ENCODE results near the gene DARS1. TPM values are rescaled to one million over a fixed set of nuclear protein-coding genes. Genes with fewer than 3 reads are reported as not detected.

DARS1 gene
- total and polyA plus RNA-seq, 2 of the 13 experiments (the other 11 are each of a cell fraction or from before 2014, with no cell fraction given): 149 to 230 TPM

GRCh38 chr2:135985018-135985825, at the start of gene DARS1 (continued):
- TF ChIP-seq ZNF251 (CRISPR knock-in tag; IDR thresholded peaks at IDR 0.05): 0 out of 2 replicates have a peak, but pooled peaks have one; percentile 33
- peak; percentile 97 for TF ChIP-seq ZNF354B (CRISPR knock-in tag; IDR thresholded peaks at IDR 0.05)
- TF ChIP-seq MTF1 (CRISPR knock-in tag; IDR thresholded peaks at IDR 0.05): 0 out of 2 replicates have a peak, but pooled peaks have one; percentile 30
- TF ChIP-seq SP1 (IDR thresholded peaks at IDR 0.05): peak; percentile 86; the same call in 1 of the 2 replicates
- TF ChIP-seq SP1 (CRISPR knock-in tag; IDR thresholded peaks at IDR 0.05): peak; percentile 36; the same call in 1 of the 2 replicates
- no peak for TF ChIP-seq MLLT10 (CRISPR knock-in tag; IDR thresholded peaks at IDR 0.05)
- no peak for TF ChIP-seq SNAPC2 (CRISPR knock-in tag; IDR thresholded peaks at IDR 0.05)
- no peak for TF ChIP-seq ATM (IDR thresholded peaks at IDR 0.05; ENCODE audit: borderline replicate concordance)
- TF ChIP-seq, protein P1, sequence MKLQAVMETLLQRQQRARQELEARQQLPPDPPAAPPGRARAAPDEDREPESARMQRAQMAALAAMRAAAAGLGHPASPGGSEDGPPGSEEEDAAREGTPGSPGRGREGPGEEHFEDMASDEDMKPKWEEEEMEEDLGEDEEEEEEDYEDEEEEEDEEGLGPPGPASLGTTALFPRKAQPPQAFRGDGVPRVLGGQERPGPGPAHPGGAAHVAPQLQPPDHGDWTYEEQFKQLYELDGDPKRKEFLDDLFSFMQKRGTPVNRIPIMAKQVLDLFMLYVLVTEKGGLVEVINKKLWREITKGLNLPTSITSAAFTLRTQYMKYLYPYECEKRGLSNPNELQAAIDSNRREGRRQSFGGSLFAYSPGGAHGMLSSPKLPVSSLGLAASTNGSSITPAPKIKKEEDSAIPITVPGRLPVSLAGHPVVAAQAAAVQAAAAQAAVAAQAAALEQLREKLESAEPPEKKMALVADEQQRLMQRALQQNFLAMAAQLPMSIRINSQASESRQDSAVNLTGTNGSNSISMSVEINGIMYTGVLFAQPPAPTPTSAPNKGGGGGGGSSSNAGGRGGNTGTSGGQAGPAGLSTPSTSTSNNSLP (IDR thresholded peaks at IDR 0.05; ENCODE audit: low read depth, low read length): peak; percentile 18; the same call in 1 of the 2 replicates
- TF ChIP-seq ZNF343 (CRISPR knock-in tag; IDR thresholded peaks at IDR 0.05): no peak
- TF ChIP-seq ZNF180 (CRISPR knock-in tag; IDR thresholded peaks at IDR 0.05; ENCODE audit: borderline replicate concordance, low read depth): peak; percentile 70; the same call in 1 of the 2 replicates
- TF ChIP-seq SP4 (CRISPR knock-in tag; IDR thresholded peaks at IDR 0.05): peak; percentile 92
- peak; percentile 56; the same call in 1 of the 2 replicates for TF ChIP-seq ZNF367 (CRISPR knock-in tag; IDR thresholded peaks at IDR 0.05; ENCODE audit: borderline replicate concordance)
- TF ChIP-seq, protein P2, sequence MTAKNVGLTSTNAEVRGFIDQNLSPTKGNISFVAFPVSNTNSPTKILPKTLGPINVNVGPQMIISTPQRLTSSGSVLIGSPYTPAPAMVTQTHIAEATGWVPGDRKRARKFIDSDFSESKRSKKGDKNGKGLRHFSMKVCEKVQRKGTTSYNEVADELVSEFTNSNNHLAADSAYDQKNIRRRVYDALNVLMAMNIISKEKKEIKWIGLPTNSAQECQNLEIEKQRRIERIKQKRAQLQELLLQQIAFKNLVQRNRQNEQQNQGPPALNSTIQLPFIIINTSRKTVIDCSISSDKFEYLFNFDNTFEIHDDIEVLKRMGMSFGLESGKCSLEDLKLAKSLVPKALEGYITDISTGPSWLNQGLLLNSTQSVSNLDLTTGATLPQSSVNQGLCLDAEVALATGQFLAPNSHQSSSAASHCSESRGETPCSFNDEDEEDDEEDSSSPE (CRISPR knock-in tag; IDR thresholded peaks at IDR 0.05): peak; percentile 89
- TF ChIP-seq YY1 (IDR thresholded peaks at IDR 0.05; ENCODE audit: insufficient read depth, insufficient replicate concordance, low read depth, low read length): peak; percentile 78
- TF ChIP-seq NR2F6 (IDR thresholded peaks at IDR 0.05): peak; percentile 52
- peak; percentile 88 for TF ChIP-seq NR2F6 (CRISPR knock-in tag; IDR thresholded peaks at IDR 0.05)
- TF ChIP-seq PHB2 (IDR thresholded peaks at IDR 0.05; ENCODE audit: partially characterized antibody): no peak
- no peak; the same call in 1 of the 2 replicates for TF ChIP-seq CBX2 (IDR thresholded peaks at IDR 0.05; ENCODE audit: low read depth, low read length)
- peak; percentile 93; the same call in 1 of the 2 replicates for TF ChIP-seq CBX2 (CRISPR knock-in tag; IDR thresholded peaks at IDR 0.05; ENCODE audit: low read depth)
- peak; percentile 76; the same call in 1 of the 2 replicates for TF ChIP-seq ZNF17 (CRISPR knock-in tag; IDR thresholded peaks at IDR 0.05)
- peak; percentile 88; the same call in 1 of the 2 replicates for TF ChIP-seq HNF1B (CRISPR knock-in tag; IDR thresholded peaks at IDR 0.05)
- peak; percentile 84 for TF ChIP-seq KMT2B (CRISPR knock-in tag; IDR thresholded peaks at IDR 0.05)
- TF ChIP-seq ZSCAN31 (CRISPR knock-in tag; IDR thresholded peaks at IDR 0.05; ENCODE audit: low read depth): peak; percentile 10
- peak; percentile 61; the same call in 1 of the 2 replicates for TF ChIP-seq ZFP36L2 (CRISPR knock-in tag; IDR thresholded peaks at IDR 0.05)
- TF ChIP-seq KAT8 (CRISPR knock-in tag; IDR thresholded peaks at IDR 0.05): peak; percentile 94
- TF ChIP-seq SRSF4 (IDR thresholded peaks at IDR 0.05; ENCODE audit: low read depth, low read length, poor library complexity, severe bottlenecking): peak; percentile 88
- peak; percentile 33; the same call in 1 of the 2 replicates for TF ChIP-seq HCFC1 (IDR thresholded peaks at IDR 0.05; ENCODE audit: low read depth, low read length)
